SK-N-SH (cell line): Measurements from ENCODE around the gene UBXN1. TPM values are rescaled to one million over a fixed set of nuclear protein-coding genes. Genes with fewer than 3 reads are reported as not detected.

Source experiments
- CTCF ChIA-PET: fragments of 300-600, 350-600 bp; formaldehyde crosslinking; extraction: SDS; loops from one replicate; lab custom pipeline; 2021; lab: Yijun Ruan, JAX
- POLR2A ChIA-PET: fragments of 350-600 bp; sonication (Branson Sonifier 250); formaldehyde crosslinking; extraction: SDS; loops from one replicate; lab custom pipeline; 2020; ENCODE audit warnings: antibody characterized with exemption, inconsistent platforms; lab: Yijun Ruan, JAX
- DNase-seq: peaks from one replicate; pipeline ENCODE4 v3.0.0; 2012
- H2AFZ ChIP-seq: fragments of 200-600 bp; sonication (generic); 2 replicates; pipeline ENCODE4 v1.8.1; 2016; ENCODE audit warnings: antibody characterized with exemption, mild to moderate bottlenecking, low read depth
- H3F3A ChIP-seq: fragments of 200-600 bp; sonication (generic); replicated peaks from 2 replicates; pipeline ENCODE3; 2016; ENCODE audit warnings: antibody characterized with exemption, mild to moderate bottlenecking; ENCODE audit not compliant: insufficient read depth
- H3K27ac ChIP-seq, 2 experiments: fragments of 200-500 bp in 1 of 2; fragments of 200-600 bp in 1 of 2; sonication (Bioruptor generic) in 1 of 2; sonication (generic), shearing (Covaris generic) in 1 of 2; 2 replicates each; pipeline versions ENCODE4 v1.5.1 to v1.6.1; 2014 to 2016; ENCODE audit warnings: low read depth in 2 of 2, inconsistent platforms in 1 of 2, low read length in 1 of 2, mild to moderate bottlenecking in 1 of 2, mixed read lengths in 1 of 2
- H3K27me3 ChIP-seq: fragments of 200-600 bp; sonication (generic), shearing (Covaris generic); 2 replicates; pipeline ENCODE4 v1.6.1; 2016; ENCODE audit warnings: mixed run types; ENCODE audit not compliant: insufficient read depth
- H3K36me3 ChIP-seq, 2 experiments: fragments of 200-500 bp in 1 of 2; fragments of 200-600 bp in 1 of 2; sonication (Bioruptor generic) in 1 of 2; sonication (generic) in 1 of 2; replicated peaks in 1 of 2; 2 replicates each; pipeline versions ENCODE3 to v1.5.1; 2014 to 2016; ENCODE audit warnings: low read length in 1 of 2, mild to moderate bottlenecking in 1 of 2; ENCODE audit not compliant: insufficient read depth in 2 of 2, control insufficient read depth in 1 of 2
- H3K4me1 ChIP-seq, 2 experiments: fragments of 200-500 bp in 1 of 2; fragments of 200-600 bp in 1 of 2; sonication (Bioruptor generic) in 1 of 2; sonication (generic), shearing (Covaris generic) in 1 of 2; 2 replicates each; pipeline versions ENCODE4 v1.5.1 to v1.6.1; 2014 to 2016; ENCODE audit warnings: low read depth in 1 of 2, low read length in 1 of 2, mixed run types in 1 of 2; ENCODE audit not compliant: insufficient read depth in 2 of 2, control insufficient read depth in 1 of 2
- H3K4me2 ChIP-seq: fragments of 200-600 bp; sonication (generic), shearing (Covaris generic); 2 replicates; pipeline ENCODE4 v1.6.1; 2017; ENCODE audit warnings: mixed run types
- H3K4me3 ChIP-seq, 2 experiments: fragments of 200-500 bp in 1 of 2; fragments of 200-600 bp in 1 of 2; sonication (Bioruptor generic) in 1 of 2; sonication (generic), shearing (Covaris generic) in 1 of 2; 2 replicates each; pipeline versions ENCODE4 v1.5.1 to v1.8.1; 2014 to 2016; ENCODE audit warnings: low read depth in 2 of 2, inconsistent platforms in 1 of 2, low read length in 1 of 2, mild to moderate bottlenecking in 1 of 2, mixed read lengths in 1 of 2, moderate library complexity in 1 of 2
- H3K79me2 ChIP-seq: fragments of 200-600 bp; sonication (generic); 2 replicates; pipeline ENCODE4 v1.8.1; 2017; ENCODE audit warnings: mild to moderate bottlenecking; ENCODE audit not compliant: insufficient read depth
- H3K9ac ChIP-seq: fragments of 200-600 bp; sonication (generic); 2 replicates; pipeline ENCODE4 v1.6.1; 2017; ENCODE audit warnings: mixed run types
- H3K9me2 ChIP-seq: fragments of 200-600 bp; sonication (generic); 2 replicates; pipeline ENCODE4 v1.6.1; 2017; ENCODE audit warnings: mixed run types
- H3K9me3 ChIP-seq: fragments of 200-600 bp; sonication (generic); 2 replicates; pipeline ENCODE4 v1.6.1; 2017; ENCODE audit warnings: mixed run types, mild to moderate bottlenecking, moderate library complexity
- H4K20me1 ChIP-seq: fragments of 200-600 bp; sonication (generic); 2 replicates; pipeline ENCODE4 v1.6.1; 2017; ENCODE audit warnings: mild to moderate bottlenecking, mixed run types; ENCODE audit not compliant: insufficient read depth
- FOSL2 ChIP-seq: IDR thresholded peaks from 2 replicates; pipeline ENCODE4 v1.4.0; 2012; ENCODE audit warnings: low read depth, mild to moderate bottlenecking, moderate library complexity, borderline replicate concordance
- GABPA ChIP-seq: IDR thresholded peaks from 2 replicates; pipeline ENCODE4 v1.4.0; 2012; ENCODE audit warnings: low read depth, mild to moderate bottlenecking
- GATA2 ChIP-seq: sonication (generic); formaldehyde crosslinking; IDR thresholded peaks from 2 replicates; pipeline ENCODE4 v1.5.0; 2020; ENCODE audit warnings: mild to moderate bottlenecking, missing genetic modification reagents
- JUND ChIP-seq: IDR thresholded peaks from 2 replicates; pipeline ENCODE4 v1.4.0; 2012
- REST ChIP-seq: IDR thresholded peaks from 2 replicates; pipeline ENCODE4 v1.6.1; 2012; ENCODE audit warnings: mild to moderate bottlenecking, low read depth, low read length, moderate library complexity
- RFX5 ChIP-seq: IDR thresholded peaks from 2 replicates; pipeline ENCODE4 v1.6.1; 2012; ENCODE audit warnings: mild to moderate bottlenecking, improper control_type of control experiment, low read length
- TEAD4 ChIP-seq: IDR thresholded peaks from 2 replicates; pipeline ENCODE4 v1.4.0; 2012; ENCODE audit warnings: mild to moderate bottlenecking, borderline replicate concordance; ENCODE audit not compliant: insufficient read depth
- YY1 ChIP-seq: IDR thresholded peaks from 2 replicates; pipeline ENCODE4 v1.4.0; 2012; ENCODE audit warnings: low read depth, mild to moderate bottlenecking
- WGBS: methylation state at CpG from one replicate; pipeline ENCODE4 v1.1.6; 2017; ENCODE audit warnings: low lambda C conversion rate; 5-methylcytosine and 5-hydroxymethylcytosine counted together
- polyA plus RNA-seq, 3 experiments: library from polyadenylated mRNA; depleted of rRNA; stranded (reverse); fragments of >200 nt; gene quantifications; 2 replicates each; pipeline ENCODE4 v1.2.3, GENCODE V29; 2012
- TF ChIP-seq, protein P1 (sequence below): IDR thresholded peaks from 2 replicates; pipeline ENCODE4 v1.4.0; 2012; ENCODE audit warnings: low read depth, borderline replicate concordance
- TF ChIP-seq, protein P2 (sequence below): fragments of 150-350 bp; IDR thresholded peaks from 2 replicates; pipeline ENCODE4 v1.6.1; 2017; ENCODE audit warnings: antibody characterized with exemption, low read length, low read depth, borderline replicate concordance

The UBXN1 gene
- polyA plus RNA-seq, 1 of the 3 experiments (the other 2 are of a cell fraction), result 256 TPM

DNA sequence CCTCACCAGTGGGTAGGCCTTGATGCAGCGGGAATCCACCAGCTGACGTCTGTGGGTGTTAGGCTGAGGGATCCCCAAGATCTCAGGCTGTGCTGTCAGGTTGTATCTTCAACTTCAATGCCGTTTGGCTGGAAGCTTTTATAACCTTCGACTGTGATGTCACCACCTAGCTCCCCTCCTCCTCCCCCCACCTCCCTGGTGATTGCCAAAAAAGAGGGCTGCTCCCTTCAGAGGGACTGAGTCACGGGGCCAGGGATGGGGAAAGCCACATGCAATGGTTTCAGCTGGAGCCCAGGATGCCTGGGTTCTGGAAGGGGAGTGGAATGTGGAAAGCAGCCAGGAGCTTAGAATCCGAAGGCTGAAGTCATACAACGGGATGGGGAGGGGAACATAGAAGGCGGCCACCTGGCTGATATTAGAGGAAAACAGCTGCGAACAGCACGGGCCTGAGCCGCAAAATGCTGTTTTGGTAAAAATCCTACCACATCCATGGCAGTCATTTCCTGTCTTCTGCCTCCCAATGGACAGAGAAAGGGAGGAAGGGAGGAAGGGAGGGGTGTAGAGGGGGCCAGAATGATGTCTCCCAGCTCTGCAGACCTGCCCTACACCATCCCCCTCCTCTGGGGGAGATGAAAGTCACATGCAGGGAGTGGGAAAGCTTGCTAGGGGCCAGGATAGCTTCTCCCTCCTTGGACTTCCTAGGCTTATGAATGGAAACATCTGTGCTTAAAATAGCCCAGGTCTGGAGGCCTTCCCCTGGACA lies 10.7 kb upstream of the UBXN1 start, which contains the start of gene LRRN4CL (continued):
- TF ChIP-seq REST (no peak), JUND (no peak), YY1 (no peak), TEAD4 (no peak), RFX5 (no peak)
- TF ChIP-seq, protein P1, sequence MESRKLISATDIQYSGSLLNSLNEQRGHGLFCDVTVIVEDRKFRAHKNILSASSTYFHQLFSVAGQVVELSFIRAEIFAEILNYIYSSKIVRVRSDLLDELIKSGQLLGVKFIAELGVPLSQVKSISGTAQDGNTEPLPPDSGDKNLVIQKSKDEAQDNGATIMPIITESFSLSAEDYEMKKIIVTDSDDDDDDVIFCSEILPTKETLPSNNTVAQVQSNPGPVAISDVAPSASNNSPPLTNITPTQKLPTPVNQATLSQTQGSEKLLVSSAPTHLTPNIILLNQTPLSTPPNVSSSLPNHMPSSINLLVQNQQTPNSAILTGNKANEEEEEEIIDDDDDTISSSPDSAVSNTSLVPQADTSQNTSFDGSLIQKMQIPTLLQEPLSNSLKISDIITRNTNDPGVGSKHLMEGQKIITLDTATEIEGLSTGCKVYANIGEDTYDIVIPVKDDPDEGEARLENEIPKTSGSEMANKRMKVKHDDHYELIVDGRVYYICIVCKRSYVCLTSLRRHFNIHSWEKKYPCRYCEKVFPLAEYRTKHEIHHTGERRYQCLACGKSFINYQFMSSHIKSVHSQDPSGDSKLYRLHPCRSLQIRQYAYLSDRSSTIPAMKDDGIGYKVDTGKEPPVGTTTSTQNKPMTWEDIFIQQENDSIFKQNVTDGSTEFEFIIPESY, result no peak

DNA sequence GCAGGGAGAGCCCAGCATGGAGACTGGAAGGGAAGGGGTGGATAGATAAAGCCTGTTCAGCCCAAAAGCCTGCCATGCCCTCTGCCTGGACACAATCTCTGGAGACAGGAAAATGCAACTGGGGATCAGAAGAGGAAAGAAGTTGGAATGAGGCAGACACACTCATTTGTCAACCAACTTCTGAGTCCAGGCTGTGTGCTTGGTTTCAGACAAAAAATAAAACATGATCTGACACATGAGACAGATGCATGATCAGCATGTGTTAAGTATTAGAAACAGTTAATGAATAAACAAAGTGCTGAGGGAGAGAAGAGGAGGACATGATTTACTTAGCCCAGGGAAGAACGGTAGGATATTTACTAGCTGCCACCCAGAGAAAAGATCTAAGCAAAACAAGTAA lies 9.6 kb upstream of the UBXN1 start:
- H3F3A ChIP-seq, result peaks cover 7% of the 10 kb centered on the region
- H3K9me2 ChIP-seq, result no peaks in the 10 kb centered on the region
- peaks cover 0 to 6% of the 10 kb centered on the region in 2 experiments; a peak in 1 of 4 replicates for H3K4me1 ChIP-seq
- peaks cover 12 to 29% of the 10 kb centered on the region in 2 experiments for H3K36me3 ChIP-seq
- H2AFZ ChIP-seq, result no peak overlapping the region
- ChIA-PET CTCF (interaction anchor here (0.8 to 2.0 kb wide), 2 partner anchors 7 to 293 kb away, joined by 5 to 8 read pairs; no protein-coding TSS in a partner anchor), POLR2A (no interaction called here)
- TF ChIP-seq, protein P1, result no peak
- no peak for TF ChIP-seq GABPA
- no peak for TF ChIP-seq GATA2 (CRISPR knock-in tag)
- TF ChIP-seq, protein P2, sequence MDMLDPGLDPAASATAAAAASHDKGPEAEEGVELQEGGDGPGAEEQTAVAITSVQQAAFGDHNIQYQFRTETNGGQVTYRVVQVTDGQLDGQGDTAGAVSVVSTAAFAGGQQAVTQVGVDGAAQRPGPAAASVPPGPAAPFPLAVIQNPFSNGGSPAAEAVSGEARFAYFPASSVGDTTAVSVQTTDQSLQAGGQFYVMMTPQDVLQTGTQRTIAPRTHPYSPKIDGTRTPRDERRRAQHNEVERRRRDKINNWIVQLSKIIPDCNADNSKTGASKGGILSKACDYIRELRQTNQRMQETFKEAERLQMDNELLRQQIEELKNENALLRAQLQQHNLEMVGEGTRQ, result no peak
- TF ChIP-seq FOSL2, result no peak
- no peak for TF ChIP-seq REST
- no peak for DNase-seq
- H3K9ac ChIP-seq, result no peak overlapping the region
- 88% methylated on average over 1 of the region's 1 CpG for WGBS
- no peaks in the 10 kb centered on the region for H4K20me1 ChIP-seq
- H3K27ac ChIP-seq, result no peak overlapping the region
- H3K4me3 ChIP-seq, result no peak overlapping the region
- no peaks in the 10 kb centered on the region for H3K9me3 ChIP-seq
- H3K27me3 ChIP-seq, result no peaks in the 10 kb centered on the region
- H3K4me2 ChIP-seq, result no peak overlapping the region
- H3K79me2 ChIP-seq, result no peaks in the 10 kb centered on the region
